ENCODE results near the gene ATIC. TPM values are rescaled to one million over a fixed set of nuclear protein-coding genes. Genes with fewer than 3 reads are reported as not detected.

Gene ATIC
- total and polyA plus RNA-seq, 2 donors = 40.7 to 106 TPM

DNA sequence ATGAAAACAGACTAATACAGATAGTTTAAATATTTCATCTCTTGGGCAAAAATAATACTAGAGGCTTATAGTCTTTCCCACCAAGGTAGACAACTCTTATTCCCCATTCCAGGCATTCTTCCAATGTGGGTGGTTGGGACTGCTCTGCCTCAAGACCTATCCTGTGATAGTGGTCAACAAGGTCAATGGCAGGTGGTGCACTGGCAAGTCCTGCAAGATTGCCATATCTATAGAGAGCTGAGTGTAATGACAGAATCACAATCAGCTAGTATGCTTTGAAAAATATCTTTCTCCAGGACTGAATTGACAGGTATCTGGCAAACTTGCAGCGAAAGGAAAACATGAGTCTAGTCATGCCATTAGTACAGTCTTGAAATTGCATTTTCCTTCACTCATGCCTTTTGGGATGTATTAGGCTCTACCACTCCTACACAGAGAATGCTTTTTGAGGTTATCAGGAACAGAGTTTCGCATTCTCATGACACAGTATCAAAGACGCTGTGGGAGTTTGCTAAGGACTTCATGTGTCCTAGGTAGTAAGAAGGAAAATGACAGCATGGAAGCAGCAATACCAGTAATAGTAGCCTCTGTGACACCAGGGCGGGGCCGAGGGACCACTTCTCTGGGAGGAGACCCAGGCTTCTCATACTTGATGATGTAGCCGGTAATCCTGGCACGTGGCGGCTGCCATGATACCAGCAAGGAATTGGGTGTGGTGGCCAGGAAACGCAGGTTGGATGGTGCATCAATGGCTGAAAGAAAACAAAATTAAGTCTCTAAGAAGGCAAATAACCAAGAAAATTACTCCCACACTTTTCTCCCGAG lies 63.0 kb downstream of the ATIC start:
- H3K27me3 ChIP-seq (ENCODE audit: control insufficient read depth in 2 of 2, insufficient read depth in 1 of 2, low read length in 1 of 2) = no peaks in the 10 kb centered on the region
- no peak for DNase-seq (ENCODE audit: low read depth in 6 of 9, low spot score in 9 of 9)
- H3K9me3 ChIP-seq (ENCODE audit: control insufficient read depth in 2 of 2, insufficient read depth in 1 of 2, low read length in 1 of 2) = no peaks in the 10 kb centered on the region
- no peaks in the 10 kb centered on the region for H3K4me1 ChIP-seq (ENCODE audit: control insufficient read depth in 2 of 2, insufficient read depth in 2 of 2, low read length in 2 of 2)
- WGBS = 98% methylated on average over 10 of the region's 10 CpGs
- no peak overlapping the region for H3K4me3 ChIP-seq (ENCODE audit: low read length in 2 of 2)
- peaks cover 0 to 2% of the 10 kb centered on the region in 2 donors for H3K36me3 ChIP-seq (ENCODE audit: control insufficient read depth in 2 of 2, insufficient read depth in 2 of 2, low read length in 1 of 2)
- H3K27ac ChIP-seq (ENCODE audit: low read depth in 1 of 2, low read length in 1 of 2) = no peak overlapping the region

DNA sequence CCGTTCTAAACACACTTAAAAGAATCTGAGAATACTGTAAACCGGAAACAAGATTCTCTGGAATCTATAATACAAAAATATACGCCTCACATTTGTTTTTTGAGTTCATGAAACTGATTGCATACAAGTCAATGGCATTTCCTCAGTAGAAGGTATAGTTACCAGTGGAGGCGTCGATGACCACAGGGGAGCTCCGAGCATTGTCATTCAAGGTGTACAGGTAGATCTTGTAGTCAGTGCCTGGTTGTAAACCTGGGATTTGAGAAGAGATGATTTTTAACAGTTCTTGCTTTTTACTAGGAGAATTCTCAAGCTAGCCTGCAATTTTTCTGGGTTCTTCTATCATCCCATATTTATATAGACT lies 63.6 kb downstream of the ATIC start:
- WGBS = 98% methylated on average over 6 of the region's 6 CpGs
- Histone ChIP-seq H3K27me3 (ENCODE audit: control insufficient read depth in 2 of 2, insufficient read depth in 1 of 2, low read length in 1 of 2) (no peaks in the 10 kb centered on the region), H3K4me1 (ENCODE audit: control insufficient read depth in 2 of 2, insufficient read depth in 2 of 2, low read length in 2 of 2) (no peaks in the 10 kb centered on the region), H3K36me3 (ENCODE audit: control insufficient read depth in 2 of 2, insufficient read depth in 2 of 2, low read length in 1 of 2) (peaks cover 0 to 2% of the 10 kb centered on the region in 2 donors), H3K27ac (ENCODE audit: low read depth in 1 of 2, low read length in 1 of 2) (no peak overlapping the region), H3K4me3 (ENCODE audit: low read length in 2 of 2) (no peak overlapping the region), H3K9me3 (ENCODE audit: control insufficient read depth in 2 of 2, insufficient read depth in 1 of 2, low read length in 1 of 2) (no peaks in the 10 kb centered on the region)
- no peak for DNase-seq (ENCODE audit: low read depth in 6 of 9, low spot score in 9 of 9)

DNA sequence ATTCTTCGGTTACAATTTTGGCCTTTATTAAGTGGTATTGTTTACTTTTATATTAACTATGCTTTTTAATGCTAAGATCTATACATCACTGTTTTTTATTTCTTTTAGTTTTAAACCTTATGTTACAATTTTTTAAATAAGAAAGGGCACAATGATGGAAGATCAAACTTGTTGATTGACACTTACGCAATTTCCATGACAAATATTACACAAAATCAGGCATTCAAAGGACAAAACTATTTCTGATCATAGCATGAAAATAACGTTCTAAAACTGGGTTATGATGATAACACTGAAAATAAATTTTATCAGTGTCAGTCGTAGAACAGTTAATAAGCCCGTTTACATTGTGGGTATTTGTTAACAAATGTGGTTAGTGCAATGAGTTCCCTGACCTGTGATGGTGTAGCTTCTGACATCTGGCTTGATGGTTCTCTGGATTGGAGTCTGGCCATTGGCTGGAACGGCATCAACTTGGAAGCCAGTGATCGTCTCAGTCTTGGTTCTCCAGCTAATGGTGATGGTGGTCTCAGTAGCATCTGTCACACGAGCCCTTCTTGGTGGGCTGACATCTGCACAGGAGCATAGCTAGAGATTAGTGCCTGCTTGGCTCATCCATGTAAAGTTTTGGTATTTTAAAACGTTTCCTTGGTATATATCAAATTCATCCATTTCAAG lies 64.4 kb downstream of the ATIC start:
- Histone ChIP-seq H3K4me3 (ENCODE audit: low read length in 2 of 2) (no peak overlapping the region), H3K27ac (ENCODE audit: low read depth in 1 of 2, low read length in 1 of 2) (no peak overlapping the region), H3K27me3 (ENCODE audit: control insufficient read depth in 2 of 2, insufficient read depth in 1 of 2, low read length in 1 of 2) (no peaks in the 10 kb centered on the region), H3K36me3 (ENCODE audit: control insufficient read depth in 2 of 2, insufficient read depth in 2 of 2, low read length in 1 of 2) (peaks cover 0 to 8% of the 10 kb centered on the region in 2 donors), H3K9me3 (ENCODE audit: control insufficient read depth in 2 of 2, insufficient read depth in 1 of 2, low read length in 1 of 2) (no peaks in the 10 kb centered on the region), H3K4me1 (ENCODE audit: control insufficient read depth in 2 of 2, insufficient read depth in 2 of 2, low read length in 2 of 2) (no peaks in the 10 kb centered on the region)
- 96% methylated on average over 9 of the region's 9 CpGs for WGBS
- no peak for DNase-seq (ENCODE audit: low read depth in 6 of 9, low spot score in 9 of 9)

DNA sequence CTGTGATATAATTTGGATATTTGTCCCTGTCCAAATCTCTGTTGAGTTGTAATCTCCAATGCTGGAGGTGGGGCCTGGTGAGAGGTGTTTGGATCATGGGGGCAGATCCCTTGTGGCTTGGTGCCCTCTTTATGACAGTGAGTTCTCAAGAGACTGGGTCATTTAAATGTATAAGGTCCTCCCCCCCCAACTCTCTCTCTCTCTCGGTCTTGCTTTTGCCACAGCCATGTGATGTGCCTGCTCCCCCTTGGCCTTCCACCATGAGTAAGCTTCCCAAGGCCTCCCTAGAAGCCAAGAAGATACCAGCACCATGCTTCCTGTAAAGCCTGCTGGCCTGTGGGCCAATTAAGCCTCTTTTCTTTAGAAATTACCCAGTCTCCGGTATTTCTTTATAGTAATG lies 65.4 kb downstream of the ATIC start:
- DNase-seq (ENCODE audit: low read depth in 6 of 9, low spot score in 9 of 9) = no peak
- Histone ChIP-seq H3K27ac (ENCODE audit: low read depth in 1 of 2, low read length in 1 of 2) (no peak overlapping the region), H3K9me3 (ENCODE audit: control insufficient read depth in 2 of 2, insufficient read depth in 1 of 2, low read length in 1 of 2) (no peaks in the 10 kb centered on the region), H3K36me3 (ENCODE audit: control insufficient read depth in 2 of 2, insufficient read depth in 2 of 2, low read length in 1 of 2) (peaks cover 0 to 8% of the 10 kb centered on the region in 2 donors), H3K4me1 (ENCODE audit: control insufficient read depth in 2 of 2, insufficient read depth in 2 of 2, low read length in 2 of 2) (no peaks in the 10 kb centered on the region), H3K4me3 (ENCODE audit: low read length in 2 of 2) (no peak overlapping the region), H3K27me3 (ENCODE audit: control insufficient read depth in 2 of 2, insufficient read depth in 1 of 2, low read length in 1 of 2) (no peaks in the 10 kb centered on the region)
- 97% methylated on average over 2 of the region's 2 CpGs for WGBS

DNA sequence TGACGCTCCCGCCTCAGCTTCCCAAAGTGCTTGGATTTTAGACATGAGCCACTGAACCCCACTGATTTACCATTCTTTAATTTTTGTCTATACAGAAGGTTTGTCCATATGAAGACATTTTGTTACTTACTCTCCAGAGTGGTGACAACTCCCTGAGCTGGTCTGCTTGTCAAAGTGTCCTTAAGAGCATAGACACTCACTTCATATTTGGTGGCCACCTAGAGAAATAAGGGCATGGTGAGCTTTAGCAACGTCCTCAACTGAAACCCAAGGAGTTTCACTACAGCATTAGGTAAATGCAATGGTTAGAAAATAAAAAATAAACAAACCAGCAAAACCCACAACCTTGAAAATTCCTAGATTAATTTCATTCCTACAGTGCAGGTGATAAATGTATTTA lies 66.2 kb downstream of the ATIC start:
- no peak overlapping the region for H3K27ac ChIP-seq (ENCODE audit: low read depth in 1 of 2, low read length in 1 of 2)
- no peaks in the 10 kb centered on the region for H3K4me1 ChIP-seq (ENCODE audit: control insufficient read depth in 2 of 2, insufficient read depth in 2 of 2, low read length in 2 of 2)
- 97% methylated on average over 3 of the region's 3 CpGs for WGBS
- no peaks in the 10 kb centered on the region for H3K27me3 ChIP-seq (ENCODE audit: control insufficient read depth in 2 of 2, insufficient read depth in 1 of 2, low read length in 1 of 2)
- DNase-seq (ENCODE audit: low read depth in 6 of 9, low spot score in 9 of 9) = no peak
- peaks cover 0 to 8% of the 10 kb centered on the region in 2 donors for H3K36me3 ChIP-seq (ENCODE audit: control insufficient read depth in 2 of 2, insufficient read depth in 2 of 2, low read length in 1 of 2)
- no peak overlapping the region for H3K4me3 ChIP-seq (ENCODE audit: low read length in 2 of 2)
- H3K9me3 ChIP-seq (ENCODE audit: control insufficient read depth in 2 of 2, insufficient read depth in 1 of 2, low read length in 1 of 2) = no peaks in the 10 kb centered on the region

DNA sequence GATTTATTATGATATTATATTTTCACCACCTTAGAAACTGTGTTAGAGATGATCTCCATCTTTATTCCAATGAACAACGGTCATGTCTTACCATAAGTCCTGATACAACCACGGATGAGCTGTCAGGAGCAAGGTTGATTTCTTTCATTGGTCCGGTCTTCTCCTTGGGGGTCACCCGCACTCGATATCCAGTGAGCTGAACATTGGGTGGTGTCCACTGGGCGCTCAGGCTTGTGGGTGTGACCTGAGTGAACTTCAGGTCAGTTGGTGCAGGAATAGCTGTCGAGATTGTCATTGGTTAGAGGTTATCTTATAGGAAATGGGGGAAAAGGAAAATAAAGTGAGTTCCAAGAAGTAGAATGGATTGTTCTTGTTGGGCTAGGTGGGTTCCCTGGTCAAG lies 67.2 kb downstream of the ATIC start:
- Histone ChIP-seq H3K27ac (ENCODE audit: low read depth in 1 of 2, low read length in 1 of 2) (no peak overlapping the region), H3K4me3 (ENCODE audit: low read length in 2 of 2) (no peak overlapping the region), H3K36me3 (ENCODE audit: control insufficient read depth in 2 of 2, insufficient read depth in 2 of 2, low read length in 1 of 2) (peaks cover 0 to 8% of the 10 kb centered on the region in 2 donors), H3K9me3 (ENCODE audit: control insufficient read depth in 2 of 2, insufficient read depth in 1 of 2, low read length in 1 of 2) (no peaks in the 10 kb centered on the region), H3K27me3 (ENCODE audit: control insufficient read depth in 2 of 2, insufficient read depth in 1 of 2, low read length in 1 of 2) (no peaks in the 10 kb centered on the region), H3K4me1 (ENCODE audit: control insufficient read depth in 2 of 2, insufficient read depth in 2 of 2, low read length in 2 of 2) (no peaks in the 10 kb centered on the region)
- no peak for DNase-seq (ENCODE audit: low read depth in 6 of 9, low spot score in 9 of 9)
- WGBS = 96% methylated on average over 7 of the region's 7 CpGs

DNA sequence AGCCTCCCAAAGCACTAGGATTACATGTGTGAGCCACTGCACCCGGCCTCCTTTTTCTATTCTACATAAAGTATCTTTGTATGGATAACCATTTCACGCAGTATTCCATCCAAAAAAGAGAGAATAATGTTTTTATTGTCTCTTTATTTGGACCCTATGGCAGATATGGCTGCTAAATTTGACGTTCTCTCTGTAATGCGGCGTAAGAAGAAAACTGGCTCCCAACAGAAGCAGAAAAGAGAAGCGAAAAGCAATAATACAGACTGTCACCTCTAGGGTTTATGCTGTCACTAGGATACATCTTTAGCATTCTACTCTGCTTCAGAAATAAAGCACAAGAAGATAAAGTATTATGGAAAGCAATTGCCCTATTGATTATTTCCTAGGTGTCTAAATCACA lies 68.1 kb downstream of the ATIC start:
- no peaks in the 10 kb centered on the region for H3K4me1 ChIP-seq (ENCODE audit: control insufficient read depth in 2 of 2, insufficient read depth in 2 of 2, low read length in 2 of 2)

DNA sequence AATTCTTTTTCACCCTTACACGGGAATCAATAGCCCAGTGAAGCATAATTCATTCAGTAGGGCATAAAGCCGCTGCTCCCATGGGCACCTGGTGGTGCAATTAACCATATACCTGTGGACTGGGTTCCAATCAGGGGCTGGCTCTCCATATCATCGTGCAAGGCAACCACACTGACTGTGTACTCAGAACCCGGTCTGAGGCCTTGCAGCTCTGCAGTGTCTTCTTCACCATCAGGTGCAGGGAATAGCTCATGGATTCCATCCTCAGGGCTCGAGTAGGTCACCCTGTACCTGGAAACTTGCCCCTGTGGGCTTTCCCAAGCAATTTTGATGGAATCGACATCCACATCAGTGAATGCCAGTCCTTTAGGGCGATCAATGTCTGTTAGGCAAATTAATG lies 68.8 kb downstream of the ATIC start:
- Histone ChIP-seq H3K4me1 (ENCODE audit: control insufficient read depth in 2 of 2, insufficient read depth in 2 of 2, low read length in 2 of 2) (no peaks in the 10 kb centered on the region), H3K27me3 (ENCODE audit: control insufficient read depth in 2 of 2, insufficient read depth in 1 of 2, low read length in 1 of 2) (no peaks in the 10 kb centered on the region), H3K9me3 (ENCODE audit: control insufficient read depth in 2 of 2, insufficient read depth in 1 of 2, low read length in 1 of 2) (no peaks in the 10 kb centered on the region), H3K36me3 (ENCODE audit: control insufficient read depth in 2 of 2, insufficient read depth in 2 of 2, low read length in 1 of 2) (peaks cover 0 to 6% of the 10 kb centered on the region in 2 donors), H3K27ac (ENCODE audit: low read depth in 1 of 2, low read length in 1 of 2) (no peak overlapping the region), H3K4me3 (ENCODE audit: low read length in 2 of 2) (no peak overlapping the region)
- no peak for DNase-seq (ENCODE audit: low read depth in 6 of 9, low spot score in 9 of 9)
- 98% methylated on average over 7 of the region's 7 CpGs for whole genome bisulfite sequencing

More for the DNA sequence above, 68.1 kb downstream of the ATIC start:
- 97% methylated on average over 6 of the region's 6 CpGs for WGBS
- Histone ChIP-seq H3K27ac (ENCODE audit: low read depth in 1 of 2, low read length in 1 of 2) (no peak overlapping the region), H3K4me3 (ENCODE audit: low read length in 2 of 2) (no peak overlapping the region), H3K36me3 (ENCODE audit: control insufficient read depth in 2 of 2, insufficient read depth in 2 of 2, low read length in 1 of 2) (peaks cover 0 to 6% of the 10 kb centered on the region in 2 donors), H3K9me3 (ENCODE audit: control insufficient read depth in 2 of 2, insufficient read depth in 1 of 2, low read length in 1 of 2) (no peaks in the 10 kb centered on the region), H3K27me3 (ENCODE audit: control insufficient read depth in 2 of 2, insufficient read depth in 1 of 2, low read length in 1 of 2) (no peaks in the 10 kb centered on the region)
- no peak for DNase-seq (ENCODE audit: low read depth in 6 of 9, low spot score in 9 of 9)

DNA sequence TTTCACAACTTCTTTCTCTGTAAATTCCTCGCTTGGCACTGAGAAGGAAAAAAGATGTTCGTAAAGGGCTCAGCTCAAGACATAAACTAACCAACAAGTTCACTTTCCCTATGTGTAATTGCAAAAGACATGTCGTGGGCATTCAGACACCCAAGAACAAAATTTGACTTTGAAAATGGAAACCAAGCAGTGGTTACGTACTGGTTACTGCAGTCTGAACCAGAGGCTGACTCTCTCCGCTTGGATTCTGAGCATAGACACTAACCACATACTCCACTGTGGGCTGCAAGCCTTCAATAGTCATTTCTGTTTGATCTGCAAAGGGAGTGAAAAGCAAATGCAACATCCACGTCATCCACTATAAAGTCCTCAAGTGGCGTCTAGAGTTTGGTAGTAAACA lies 70.2 kb downstream of the ATIC start:
- H3K27me3 ChIP-seq (ENCODE audit: control insufficient read depth in 2 of 2, insufficient read depth in 1 of 2, low read length in 1 of 2) = no peaks in the 10 kb centered on the region
- 96% methylated on average over 7 of the region's 7 CpGs for WGBS
- no peaks in the 10 kb centered on the region for H3K9me3 ChIP-seq (ENCODE audit: control insufficient read depth in 2 of 2, insufficient read depth in 1 of 2, low read length in 1 of 2)
- H3K36me3 ChIP-seq (ENCODE audit: control insufficient read depth in 2 of 2, insufficient read depth in 2 of 2, low read length in 1 of 2) = peaks cover 0 to 6% of the 10 kb centered on the region in 2 donors
- no peak overlapping the region for H3K27ac ChIP-seq (ENCODE audit: low read depth in 1 of 2, low read length in 1 of 2)
- H3K4me1 ChIP-seq (ENCODE audit: control insufficient read depth in 2 of 2, insufficient read depth in 2 of 2, low read length in 2 of 2) = no peaks in the 10 kb centered on the region
- no peak for DNase-seq (ENCODE audit: low read depth in 6 of 9, low spot score in 9 of 9)
- no peak overlapping the region for H3K4me3 ChIP-seq (ENCODE audit: low read length in 2 of 2)

Measured in thymus (tissue), 11 donors.